SK-N-SH (cell line): Measurements from ENCODE around the gene SSBP2.
"Not testable (repeated sequence)": the region's sequence is repeated elsewhere in the genome, so short reads cannot be mapped to it uniquely, and the experiment has no call there.

ENCODE experiments used
- NRF1 ChIP-seq: IDR thresholded peaks from 2 replicates; pipeline ENCODE4 v1.6.1; 2012; ENCODE audit warnings: low read depth, mild to moderate bottlenecking, low read length
- POLR2AphosphoS5 ChIP-seq: IDR thresholded peaks from 2 replicates; pipeline ENCODE4 v1.6.1; 2012; ENCODE audit warnings: low read depth, low read length
- RAD21 ChIP-seq: IDR thresholded peaks from 2 replicates; pipeline ENCODE4 v1.6.1; 2012; ENCODE audit warnings: mild to moderate bottlenecking, low read length
- RXRA ChIP-seq: IDR thresholded peaks from 2 replicates; pipeline ENCODE4 v1.4.0; 2012; ENCODE audit warnings: low read depth, mild to moderate bottlenecking, borderline replicate concordance
- SIN3A ChIP-seq: IDR thresholded peaks from 2 replicates; pipeline ENCODE4 v1.6.1; 2012; ENCODE audit warnings: low read depth, mild to moderate bottlenecking, low read length, moderate library complexity, borderline replicate concordance
- SMC3 ChIP-seq: IDR thresholded peaks from 2 replicates; pipeline ENCODE4 v1.6.1; 2012; ENCODE audit warnings: low read depth, low read length, improper control_type of control experiment
- TCF12 ChIP-seq: IDR thresholded peaks from 2 replicates; pipeline ENCODE4 v1.4.0; 2012
- TEAD4 ChIP-seq: IDR thresholded peaks from 2 replicates; pipeline ENCODE4 v1.4.0; 2012; ENCODE audit warnings: mild to moderate bottlenecking, borderline replicate concordance; ENCODE audit not compliant: insufficient read depth
- TF ChIP-seq, protein P1 (sequence below): fragments of 200-600 bp; sonication (generic); IDR thresholded peaks from 2 replicates; pipeline ENCODE4 v1.6.1; 2017; ENCODE audit warnings: antibody characterized with exemption, mild to moderate bottlenecking, moderate library complexity
- TF ChIP-seq, protein P2 (sequence below): IDR thresholded peaks from 2 replicates; pipeline ENCODE4; 2012
- TF ChIP-seq, protein P3 (sequence below): fragments of 150-350 bp; IDR thresholded peaks from 2 replicates; pipeline ENCODE4 v1.6.1; 2016; ENCODE audit warnings: mild to moderate bottlenecking, low read depth, low read length
- TF ChIP-seq, protein P4 (sequence below): IDR thresholded peaks from 2 replicates; pipeline ENCODE4 v1.4.0; 2012; ENCODE audit warnings: low read depth
- TF ChIP-seq, protein P5 (sequence below): fragments of 150-350 bp; IDR thresholded peaks from 2 replicates; pipeline ENCODE4 v1.6.1; 2017; ENCODE audit warnings: antibody characterized with exemption, low read length, low read depth, borderline replicate concordance
- TF ChIP-seq, protein P6 (sequence below): IDR thresholded peaks from 2 replicates; pipeline ENCODE4 v1.6.1; 2012; ENCODE audit warnings: mild to moderate bottlenecking, low read depth, low read length, moderate library complexity

DNA sequence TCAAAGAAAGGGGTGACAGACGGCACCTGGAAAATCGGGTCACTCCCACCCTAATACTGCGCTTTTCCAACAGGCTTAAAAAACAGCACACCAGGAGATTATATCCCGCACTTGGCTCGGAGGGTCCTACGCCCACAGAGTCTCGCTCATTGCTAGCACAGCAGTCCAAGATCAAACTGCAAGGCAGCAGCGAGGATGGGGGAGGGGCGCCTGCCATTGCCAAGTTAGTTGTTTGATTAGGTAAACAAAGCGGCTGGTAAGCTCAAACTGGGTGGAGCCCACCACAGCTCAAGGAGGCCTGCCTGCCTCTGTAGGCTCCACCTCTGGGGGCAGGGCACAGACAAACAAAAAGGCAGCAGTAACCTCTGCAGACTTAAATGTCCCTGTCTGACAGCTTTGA is 158.8 kb downstream of the SSBP2 start:
- TF ChIP-seq, protein P1, sequence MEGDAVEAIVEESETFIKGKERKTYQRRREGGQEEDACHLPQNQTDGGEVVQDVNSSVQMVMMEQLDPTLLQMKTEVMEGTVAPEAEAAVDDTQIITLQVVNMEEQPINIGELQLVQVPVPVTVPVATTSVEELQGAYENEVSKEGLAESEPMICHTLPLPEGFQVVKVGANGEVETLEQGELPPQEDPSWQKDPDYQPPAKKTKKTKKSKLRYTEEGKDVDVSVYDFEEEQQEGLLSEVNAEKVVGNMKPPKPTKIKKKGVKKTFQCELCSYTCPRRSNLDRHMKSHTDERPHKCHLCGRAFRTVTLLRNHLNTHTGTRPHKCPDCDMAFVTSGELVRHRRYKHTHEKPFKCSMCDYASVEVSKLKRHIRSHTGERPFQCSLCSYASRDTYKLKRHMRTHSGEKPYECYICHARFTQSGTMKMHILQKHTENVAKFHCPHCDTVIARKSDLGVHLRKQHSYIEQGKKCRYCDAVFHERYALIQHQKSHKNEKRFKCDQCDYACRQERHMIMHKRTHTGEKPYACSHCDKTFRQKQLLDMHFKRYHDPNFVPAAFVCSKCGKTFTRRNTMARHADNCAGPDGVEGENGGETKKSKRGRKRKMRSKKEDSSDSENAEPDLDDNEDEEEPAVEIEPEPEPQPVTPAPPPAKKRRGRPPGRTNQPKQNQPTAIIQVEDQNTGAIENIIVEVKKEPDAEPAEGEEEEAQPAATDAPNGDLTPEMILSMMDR, result not testable (repeated sequence)
- TF ChIP-seq NRF1, SMC3, RAD21, SIN3A, POLR2AphosphoS5, RXRA, TEAD4, TCF12: not testable (repeated sequence)
- TF ChIP-seq, protein P2, sequence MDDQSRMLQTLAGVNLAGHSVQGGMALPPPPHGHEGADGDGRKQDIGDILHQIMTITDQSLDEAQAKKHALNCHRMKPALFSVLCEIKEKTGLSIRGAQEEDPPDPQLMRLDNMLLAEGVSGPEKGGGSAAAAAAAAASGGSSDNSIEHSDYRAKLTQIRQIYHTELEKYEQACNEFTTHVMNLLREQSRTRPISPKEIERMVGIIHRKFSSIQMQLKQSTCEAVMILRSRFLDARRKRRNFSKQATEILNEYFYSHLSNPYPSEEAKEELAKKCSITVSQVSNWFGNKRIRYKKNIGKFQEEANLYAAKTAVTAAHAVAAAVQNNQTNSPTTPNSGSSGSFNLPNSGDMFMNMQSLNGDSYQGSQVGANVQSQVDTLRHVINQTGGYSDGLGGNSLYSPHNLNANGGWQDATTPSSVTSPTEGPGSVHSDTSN, result not testable (repeated sequence)
- TF ChIP-seq, protein P3, sequence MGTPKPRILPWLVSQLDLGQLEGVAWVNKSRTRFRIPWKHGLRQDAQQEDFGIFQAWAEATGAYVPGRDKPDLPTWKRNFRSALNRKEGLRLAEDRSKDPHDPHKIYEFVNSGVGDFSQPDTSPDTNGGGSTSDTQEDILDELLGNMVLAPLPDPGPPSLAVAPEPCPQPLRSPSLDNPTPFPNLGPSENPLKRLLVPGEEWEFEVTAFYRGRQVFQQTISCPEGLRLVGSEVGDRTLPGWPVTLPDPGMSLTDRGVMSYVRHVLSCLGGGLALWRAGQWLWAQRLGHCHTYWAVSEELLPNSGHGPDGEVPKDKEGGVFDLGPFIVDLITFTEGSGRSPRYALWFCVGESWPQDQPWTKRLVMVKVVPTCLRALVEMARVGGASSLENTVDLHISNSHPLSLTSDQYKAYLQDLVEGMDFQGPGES, result not testable (repeated sequence)
- TF ChIP-seq, protein P4, sequence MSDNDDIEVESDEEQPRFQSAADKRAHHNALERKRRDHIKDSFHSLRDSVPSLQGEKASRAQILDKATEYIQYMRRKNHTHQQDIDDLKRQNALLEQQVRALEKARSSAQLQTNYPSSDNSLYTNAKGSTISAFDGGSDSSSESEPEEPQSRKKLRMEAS, result not testable (repeated sequence)
- TF ChIP-seq, protein P5, sequence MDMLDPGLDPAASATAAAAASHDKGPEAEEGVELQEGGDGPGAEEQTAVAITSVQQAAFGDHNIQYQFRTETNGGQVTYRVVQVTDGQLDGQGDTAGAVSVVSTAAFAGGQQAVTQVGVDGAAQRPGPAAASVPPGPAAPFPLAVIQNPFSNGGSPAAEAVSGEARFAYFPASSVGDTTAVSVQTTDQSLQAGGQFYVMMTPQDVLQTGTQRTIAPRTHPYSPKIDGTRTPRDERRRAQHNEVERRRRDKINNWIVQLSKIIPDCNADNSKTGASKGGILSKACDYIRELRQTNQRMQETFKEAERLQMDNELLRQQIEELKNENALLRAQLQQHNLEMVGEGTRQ, result not testable (repeated sequence)
- TF ChIP-seq, protein P6, sequence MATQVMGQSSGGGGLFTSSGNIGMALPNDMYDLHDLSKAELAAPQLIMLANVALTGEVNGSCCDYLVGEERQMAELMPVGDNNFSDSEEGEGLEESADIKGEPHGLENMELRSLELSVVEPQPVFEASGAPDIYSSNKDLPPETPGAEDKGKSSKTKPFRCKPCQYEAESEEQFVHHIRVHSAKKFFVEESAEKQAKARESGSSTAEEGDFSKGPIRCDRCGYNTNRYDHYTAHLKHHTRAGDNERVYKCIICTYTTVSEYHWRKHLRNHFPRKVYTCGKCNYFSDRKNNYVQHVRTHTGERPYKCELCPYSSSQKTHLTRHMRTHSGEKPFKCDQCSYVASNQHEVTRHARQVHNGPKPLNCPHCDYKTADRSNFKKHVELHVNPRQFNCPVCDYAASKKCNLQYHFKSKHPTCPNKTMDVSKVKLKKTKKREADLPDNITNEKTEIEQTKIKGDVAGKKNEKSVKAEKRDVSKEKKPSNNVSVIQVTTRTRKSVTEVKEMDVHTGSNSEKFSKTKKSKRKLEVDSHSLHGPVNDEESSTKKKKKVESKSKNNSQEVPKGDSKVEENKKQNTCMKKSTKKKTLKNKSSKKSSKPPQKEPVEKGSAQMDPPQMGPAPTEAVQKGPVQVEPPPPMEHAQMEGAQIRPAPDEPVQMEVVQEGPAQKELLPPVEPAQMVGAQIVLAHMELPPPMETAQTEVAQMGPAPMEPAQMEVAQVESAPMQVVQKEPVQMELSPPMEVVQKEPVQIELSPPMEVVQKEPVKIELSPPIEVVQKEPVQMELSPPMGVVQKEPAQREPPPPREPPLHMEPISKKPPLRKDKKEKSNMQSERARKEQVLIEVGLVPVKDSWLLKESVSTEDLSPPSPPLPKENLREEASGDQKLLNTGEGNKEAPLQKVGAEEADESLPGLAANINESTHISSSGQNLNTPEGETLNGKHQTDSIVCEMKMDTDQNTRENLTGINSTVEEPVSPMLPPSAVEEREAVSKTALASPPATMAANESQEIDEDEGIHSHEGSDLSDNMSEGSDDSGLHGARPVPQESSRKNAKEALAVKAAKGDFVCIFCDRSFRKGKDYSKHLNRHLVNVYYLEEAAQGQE, result not testable (repeated sequence)
